OCI-LY7 (cell line): ENCODE results near the gene GSS. TPM values are rescaled to one million over a fixed set of nuclear protein-coding genes. Genes with fewer than 3 reads are reported as not detected.

Source experiments
- Bru-seq: library from RNA; stranded (reverse); fragments of 400-500 nt; gene quantifications from one replicate; lab custom pipeline; 2021; lab: Mats Ljungman, UMichigan
- BruChase-seq, 2 experiments: library from RNA; stranded (reverse); fragments of 400-500 nt; gene quantifications; one replicate each; lab custom pipeline; 2021; lab: Mats Ljungman, UMichigan
- BruUV-seq: library from RNA; stranded (reverse); fragments of 400-500 nt; replicated peaks from 2 replicates; lab custom pipeline; 2021; lab: Mats Ljungman, UMichigan
- CTCF ChIA-PET: fragments of 300-600 bp; sonication (Branson Sonifier 250); formaldehyde crosslinking; loops from one replicate; lab custom pipeline; 2022; ENCODE audit warnings: antibody characterized with exemption; ENCODE audit not compliant: unreplicated experiment; lab: Charles Lee
- POLR2A ChIA-PET: fragments of 300-600 bp; sonication (Branson Sonifier 250); formaldehyde crosslinking; loops from one replicate; lab custom pipeline; 2022; ENCODE audit warnings: antibody characterized with exemption; lab: Charles Lee
- DNase-seq: peaks from one replicate; pipeline ENCODE4 v3.0.0-alpha.2; 2015; ENCODE audit warnings: low spot score
- H2AFZ ChIP-seq: fragments of 200-600 bp; sonication (generic), shearing (Covaris generic); 2 replicates; pipeline ENCODE4 v1.6.1; 2014; ENCODE audit warnings: mild to moderate bottlenecking, antibody characterized with exemption, low read length, moderate library complexity
- H3K27ac ChIP-seq: fragments of 200-600 bp; sonication (generic); 2 replicates; pipeline ENCODE4 v1.5.1; 2014; ENCODE audit warnings: mixed run types, low read depth, mild to moderate bottlenecking, moderate library complexity, low read length, inconsistent platforms; ENCODE audit not compliant: poor library complexity, severe bottlenecking
- H3K36me3 ChIP-seq: fragments of 200-600 bp; sonication (generic); 2 replicates; pipeline ENCODE4 v1.6.1; 2014; ENCODE audit warnings: mild to moderate bottlenecking, antibody characterized with exemption, low read length, moderate library complexity, mixed read lengths; ENCODE audit not compliant: insufficient read depth
- H3K4me1 ChIP-seq: fragments of 200-600 bp; sonication (generic); 2 replicates; pipeline ENCODE4 v1.5.1; 2014; ENCODE audit warnings: mild to moderate bottlenecking, low read length; ENCODE audit not compliant: insufficient read depth, poor library complexity, severe bottlenecking
- H3K4me2 ChIP-seq: fragments of 200-600 bp; sonication (generic); 2 replicates; pipeline ENCODE4 v1.6.1; 2014; ENCODE audit warnings: mild to moderate bottlenecking, low read length
- H3K4me3 ChIP-seq: fragments of 200-600 bp; sonication (generic); 2 replicates; pipeline ENCODE4 v1.5.1; 2014; ENCODE audit warnings: mild to moderate bottlenecking, low read depth, low read length; ENCODE audit not compliant: poor library complexity, severe bottlenecking
- H3K79me2 ChIP-seq: fragments of 200-600 bp; sonication (generic); 2 replicates; pipeline ENCODE4 v1.6.1; 2016; ENCODE audit warnings: low read depth, mild to moderate bottlenecking, low read length, moderate library complexity, mixed read lengths; ENCODE audit not compliant: insufficient read depth
- H3K9me2 ChIP-seq: fragments of 200-600 bp; sonication (generic); 2 replicates; pipeline ENCODE4 v1.6.1; 2016; ENCODE audit warnings: mild to moderate bottlenecking, low read length, mixed read lengths; ENCODE audit not compliant: insufficient read depth
- H3K9me3 ChIP-seq: fragments of 200-600 bp; sonication (generic); 2 replicates; pipeline ENCODE4 v1.6.1; 2014; ENCODE audit warnings: mild to moderate bottlenecking, mixed run types, low read length, mixed read lengths
- H4K20me1 ChIP-seq: fragments of 200-600 bp; sonication (generic); 2 replicates; pipeline ENCODE4 v1.6.1; 2014; ENCODE audit warnings: mild to moderate bottlenecking, antibody characterized with exemption, low read length, moderate library complexity, mixed read lengths; ENCODE audit not compliant: insufficient read depth
- CTCF ChIP-seq: fragments of 200-600 bp; sonication (generic); conservative IDR thresholded peaks from 2 replicates; pipeline ENCODE4 v1.5.1; 2014; ENCODE audit warnings: mild to moderate bottlenecking, antibody characterized with exemption, low read length, moderate library complexity, mixed read lengths
- EZH2phosphoT487 ChIP-seq: fragments of 200-600 bp; sonication (generic); IDR thresholded peaks from 2 replicates; pipeline ENCODE4 v1.6.1; 2018; ENCODE audit warnings: low read depth, borderline replicate concordance, mild to moderate bottlenecking, mixed run types, antibody characterized with exemption, low read length, moderate library complexity, mixed read lengths
- intact Hi-C: fragments of 100-400 bp; cut with micrococcal nuclease; formaldehyde crosslinking; loops from one replicate; pipeline ENCODE4 v1.10.0; 2022; ENCODE audit not compliant: unreplicated experiment
- long read RNA-seq: library from polyadenylated mRNA; stranded (forward); transcript quantifications from one replicate; pipeline ENCODE4 v2.0.0, GENCODE V29; 2022
- total RNA-seq, 2 experiments: library from RNA; depleted of rRNA in 1 of 2; stranded (reverse); fragments of >200 nt in 1 of 2; shearing (Covaris generic) in 1 of 2; gene quantifications; 2 replicates each; pipeline ENCODE4 v1.2.3, GENCODE V29; 2014 to 2022

GSS gene
- total RNA-seq (2014; rRNA removed; shearing (Covaris generic)), result 91.4 and 105 TPM in 2 replicates
- total RNA-seq (2022), result 78.7 and 103 TPM in 2 replicates
- percentile 65 among the genes with signal in this experiment for Bru-seq, nascent RNA
- BruChase-seq, experiment 1, labeled RNA remaining after a 6-hour chase, result percentile 61 among the genes with signal in this experiment
- BruChase-seq, experiment 2, labeled RNA remaining after a 2-hour chase, result percentile 57 among the genes with signal in this experiment
- long read RNA-seq, transcript GSS-201 (13 exons, 1,919 nt), result major isoform, 117 of 181 reads
- long read RNA-seq, partial matches to known transcripts, result 20 of 181 reads
- long read RNA-seq, other reads (novel, unspliced or antisense), result 39 of 181 reads

- Histone ChIP-seq H3K4me2 (peak within 1 kb of the TSS; percentile 82), H3K9me3 (no peaks in the 10 kb centered on the region), H3K36me3 (no peaks in the 10 kb centered on the region), H3K4me1 (peaks cover 79% of the 10 kb centered on the region), H2AFZ (peak within 1 kb of the TSS; percentile 65), H3K27ac (peak within 1 kb of the TSS; percentile 61), H3K79me2 (peaks cover 13% of the 10 kb centered on the region; the same call in 1 of the 2 replicates), H4K20me1 (no peaks in the 10 kb centered on the region), H3K4me3 (peak within 1 kb of the TSS; percentile 78), H3K9me2 (no peaks in the 10 kb centered on the region)
- TSS peak; percentile 55 for BruUV-seq
- peak; percentile 73 for TF ChIP-seq CTCF
- no peak for TF ChIP-seq EZH2phosphoT487
- CTCF ChIA-PET, result interaction anchor here (0.5 to 1.5 kb wide), 6 partner anchors 75 to 323 kb away, joined by 3 to 14 read pairs (median 4); partner anchors contain the start of gene MMP24OS
- POLR2A ChIA-PET, result interaction anchor here (0.6 to 2.5 kb wide), 10 partner anchors 12 to 246 kb away, joined by 3 to 7 read pairs (median 4); partner anchors contain the start of genes ACSS2 and GGT7
- intact Hi-C loops, result loop anchor here (1.0 to 10.0 kb wide), 2 partner anchors 81 to 139 kb away; partner anchors contain the start of gene TRPC4AP
- DNase-seq, result peak; percentile 97
Measured at GRCh38 chr20:34955231-34956040, at the start of gene GSS, which contains the start of gene MYH7B. Gene GSS (minus strand): TSS chr20:34955806. CDS start chr20:34951852, 3,954 bp downstream. Gene MYH7B (plus strand): TSS chr20:34955868. CDS start chr20:34978006, 22,138 bp downstream.

GRCh38 chr20:35004749-35005462, 49.3 kb upstream of the GSS start:
- Histone ChIP-seq H3K4me3 (no peak overlapping the region), H2AFZ (no peak overlapping the region), H4K20me1 (no peaks in the 10 kb centered on the region), H3K9me3 (no peaks in the 10 kb centered on the region), H3K36me3 (peaks cover 70% of the 10 kb centered on the region), H3K9me2 (no peaks in the 10 kb centered on the region), H3K27ac (no peak overlapping the region), H3K4me2 (no peak overlapping the region), H3K4me1 (peaks cover 13% of the 10 kb centered on the region), H3K79me2 (no peaks in the 10 kb centered on the region)
- POLR2A ChIA-PET, result no interaction called here
- intact Hi-C loops, result no loop called here
- CTCF ChIA-PET, result no interaction called here
- TF ChIP-seq EZH2phosphoT487, result no peak
- no TSS peak for BruUV-seq
- no peak for DNase-seq
